ENCODE data around the gene GARIN1A. TPM values are rescaled to one million over a fixed set of nuclear protein-coding genes. Genes with fewer than 3 reads are reported as not detected.

Gene GARIN1A
- total RNA-seq, 1 donor = 1.4 TPM

- Histone ChIP-seq H3K9me3 (ENCODE audit: low read depth, low read length) (no peaks in the 10 kb centered on the region), H3K4me3 (ENCODE audit: insufficient read depth, low read length) (no peak overlapping the region), H4K20me1 (ENCODE audit: insufficient read depth, low read length) (no peaks in the 10 kb centered on the region), H3K4me2 (ENCODE audit: insufficient read depth, low read length) (no peak overlapping the region), H2AFZ (ENCODE audit: low read length) (no peak overlapping the region), H3K4me1 (ENCODE audit: insufficient read depth, low read length) (no peaks in the 10 kb centered on the region), H3K27ac (ENCODE audit: low read depth, low read length) (no peak overlapping the region), H3K36me3 (ENCODE audit: insufficient read depth, low read length) (no peaks in the 10 kb centered on the region), H3K79me2 (ENCODE audit: insufficient read depth, low read length) (no peaks in the 10 kb centered on the region), H3K27me3 (ENCODE audit: insufficient read depth, low read length) (peaks cover 7% of the 10 kb centered on the region)
- TF ChIP-seq CTCF (IDR thresholded peaks at IDR 0.05; ENCODE audit: extremely low read depth, low read depth, low read length) = no peak
- no peak for DNase-seq (ENCODE audit: insufficient read length, low spot score, missing footprints)
Observed at GRCh38 chr7:128703609-128704241, 31.6 kb downstream of the GARIN1A start.

- Histone ChIP-seq H3K79me2 (ENCODE audit: insufficient read depth, low read length) (no peaks in the 10 kb centered on the region), H3K4me1 (ENCODE audit: insufficient read depth, low read length) (no peaks in the 10 kb centered on the region), H3K27ac (ENCODE audit: low read depth, low read length) (no peak overlapping the region), H3K4me2 (ENCODE audit: insufficient read depth, low read length) (no peak overlapping the region), H3K27me3 (ENCODE audit: insufficient read depth, low read length) (no peaks in the 10 kb centered on the region), H4K20me1 (ENCODE audit: insufficient read depth, low read length) (no peaks in the 10 kb centered on the region), H2AFZ (ENCODE audit: low read length) (no peak overlapping the region), H3K4me3 (ENCODE audit: insufficient read depth, low read length) (no peak overlapping the region), H3K36me3 (ENCODE audit: insufficient read depth, low read length) (no peaks in the 10 kb centered on the region), H3K9me3 (ENCODE audit: low read depth, low read length) (no peaks in the 10 kb centered on the region)
- DNase-seq (ENCODE audit: insufficient read length, low spot score, missing footprints) = no peak
- no peak for TF ChIP-seq CTCF (IDR thresholded peaks at IDR 0.05; ENCODE audit: extremely low read depth, low read depth, low read length)
Observed at GRCh38 chr7:128705891-128706333, 33.8 kb downstream of the GARIN1A start.

- H3K9me3 ChIP-seq (ENCODE audit: low read depth, low read length) = no peaks in the 10 kb centered on the region
- no peaks in the 10 kb centered on the region for H3K4me1 ChIP-seq (ENCODE audit: insufficient read depth, low read length)
- H3K4me3 ChIP-seq (ENCODE audit: insufficient read depth, low read length) = no peak overlapping the region
- no peak overlapping the region for H2AFZ ChIP-seq (ENCODE audit: low read length)
- no peak overlapping the region for H3K27ac ChIP-seq (ENCODE audit: low read depth, low read length)
- H3K4me2 ChIP-seq (ENCODE audit: insufficient read depth, low read length) = no peak overlapping the region
- no peaks in the 10 kb centered on the region for H3K36me3 ChIP-seq (ENCODE audit: insufficient read depth, low read length)
- no peaks in the 10 kb centered on the region for H3K79me2 ChIP-seq (ENCODE audit: insufficient read depth, low read length)
- no peaks in the 10 kb centered on the region for H3K27me3 ChIP-seq (ENCODE audit: insufficient read depth, low read length)
- no peak for DNase-seq (ENCODE audit: insufficient read length, low spot score, missing footprints)
- no peaks in the 10 kb centered on the region for H4K20me1 ChIP-seq (ENCODE audit: insufficient read depth, low read length)
- no peak for TF ChIP-seq CTCF (IDR thresholded peaks at IDR 0.05; ENCODE audit: extremely low read depth, low read depth, low read length)
Observed at GRCh38 chr7:128707752-128708151, 35.7 kb downstream of the GARIN1A start.

GRCh38 chr7:128708235-128708634 is 36.1 kb downstream of the GARIN1A start:
- TF ChIP-seq CTCF (IDR thresholded peaks at IDR 0.05; ENCODE audit: extremely low read depth, low read depth, low read length) = no peak
- H3K27ac ChIP-seq (ENCODE audit: low read depth, low read length) = no peak overlapping the region

More at GRCh38 chr7:128708235-128708634, 36.1 kb downstream of the GARIN1A start:
- Histone ChIP-seq H2AFZ (ENCODE audit: low read length) (no peak overlapping the region), H4K20me1 (ENCODE audit: insufficient read depth, low read length) (no peaks in the 10 kb centered on the region), H3K4me2 (ENCODE audit: insufficient read depth, low read length) (no peak overlapping the region), H3K79me2 (ENCODE audit: insufficient read depth, low read length) (no peaks in the 10 kb centered on the region), H3K4me1 (ENCODE audit: insufficient read depth, low read length) (no peaks in the 10 kb centered on the region), H3K27me3 (ENCODE audit: insufficient read depth, low read length) (no peaks in the 10 kb centered on the region), H3K4me3 (ENCODE audit: insufficient read depth, low read length) (no peak overlapping the region), H3K36me3 (ENCODE audit: insufficient read depth, low read length) (no peaks in the 10 kb centered on the region), H3K9me3 (ENCODE audit: low read depth, low read length) (no peaks in the 10 kb centered on the region)
- DNase-seq (ENCODE audit: insufficient read length, low spot score, missing footprints) = no peak
